Measurements from ENCODE around the gene FNIP2. TPM values are rescaled to one million over a fixed set of nuclear protein-coding genes. Genes with fewer than 3 reads are reported as not detected.
"Not testable (repeated sequence)": the region's sequence is repeated elsewhere in the genome, so short reads cannot be mapped to it uniquely, and the experiment has no call there.

The FNIP2 gene
- total RNA-seq, 1 donor from 2014 or later: 57.2 TPM

DNA sequence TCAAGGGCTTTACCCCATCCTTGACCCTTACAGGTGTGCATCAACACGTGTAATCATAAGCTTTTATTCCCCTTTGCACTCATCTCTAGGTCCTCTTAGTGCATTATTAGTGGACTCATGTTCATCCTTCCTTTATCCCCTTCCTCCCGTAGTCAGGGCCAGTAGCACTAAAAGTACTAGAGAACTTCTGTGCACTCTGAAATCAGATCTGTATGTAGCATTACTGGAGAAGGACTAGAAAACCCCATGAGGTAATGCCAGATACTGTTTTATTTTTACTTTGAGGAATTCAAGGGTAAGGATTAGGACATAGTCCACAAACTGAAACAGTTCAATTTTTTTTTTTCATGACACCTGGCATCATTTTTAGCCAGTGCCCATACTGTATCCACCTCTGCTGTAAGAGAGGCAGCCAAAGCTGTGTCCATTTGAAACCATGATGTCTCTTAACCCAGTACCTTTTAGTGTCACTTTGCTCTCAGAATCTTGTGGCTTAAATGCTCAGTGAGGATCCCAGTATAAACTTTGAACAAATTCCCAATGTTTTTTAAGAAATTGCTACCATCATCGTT, 134.7 kb downstream of the FNIP2 start:
- DNase-seq (ENCODE audit: low spot score): no peak

DNA sequence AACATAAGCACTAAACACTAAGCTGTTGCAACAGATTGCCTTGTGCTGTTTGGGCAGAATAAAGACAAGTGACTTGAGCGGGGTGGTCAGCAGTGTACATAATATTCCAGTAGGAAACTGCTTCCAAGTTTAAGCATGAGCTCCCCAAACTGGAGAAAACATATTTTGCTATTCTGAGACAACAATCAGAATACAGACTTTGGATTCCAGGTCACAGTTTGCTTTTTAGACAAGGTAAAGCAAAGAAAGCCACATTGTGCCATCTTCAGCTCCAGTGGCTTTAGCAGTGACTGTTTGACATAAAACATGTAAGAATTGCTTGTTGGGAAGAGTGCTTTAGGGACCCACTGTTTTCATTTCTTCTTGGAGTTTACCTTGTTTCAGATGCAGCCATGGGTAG, 136.0 kb downstream of the FNIP2 start:
- no peak for DNase-seq (ENCODE audit: low spot score)

DNA sequence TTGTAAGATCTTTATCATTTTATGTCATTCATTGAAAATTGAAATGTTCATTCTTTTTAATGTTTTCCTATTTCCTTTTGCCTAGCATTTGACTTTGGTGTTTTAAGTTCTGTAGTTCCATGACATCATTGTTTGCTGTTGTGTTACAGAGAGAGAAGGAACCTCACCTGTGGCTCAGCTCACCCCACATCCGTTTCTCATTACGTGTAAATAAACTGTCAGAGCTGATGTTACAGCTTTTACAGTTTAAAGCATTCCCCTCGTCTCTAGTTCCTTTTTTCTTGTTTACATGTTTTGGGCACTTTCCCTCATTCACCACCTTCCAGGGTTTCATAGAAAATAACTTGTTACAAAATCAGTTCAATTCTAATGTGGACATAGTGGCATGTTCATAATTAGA, 137.2 kb downstream of the FNIP2 start:
- no peak for DNase-seq (ENCODE audit: low spot score)

DNA sequence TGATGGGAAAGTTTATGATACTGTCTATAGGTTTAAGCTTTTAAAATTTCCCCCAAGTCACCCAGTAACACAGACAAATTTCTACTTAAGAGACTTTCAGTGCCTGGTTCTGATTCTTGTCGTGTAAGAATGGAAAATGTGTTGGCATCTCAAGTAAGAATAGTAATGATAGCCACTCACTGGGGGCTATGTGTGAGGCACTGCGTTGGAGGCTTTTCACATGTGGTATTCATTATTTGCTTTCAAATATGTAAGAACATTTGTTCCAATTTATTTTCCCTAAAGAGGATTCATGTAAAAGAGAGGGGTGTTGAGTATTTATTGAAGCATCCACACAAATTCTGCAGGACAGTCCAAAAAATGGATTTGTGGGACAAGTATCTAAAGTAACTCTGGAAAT, 143.6 kb downstream of the FNIP2 start:
- no peak for DNase-seq (ENCODE audit: low spot score)

DNA sequence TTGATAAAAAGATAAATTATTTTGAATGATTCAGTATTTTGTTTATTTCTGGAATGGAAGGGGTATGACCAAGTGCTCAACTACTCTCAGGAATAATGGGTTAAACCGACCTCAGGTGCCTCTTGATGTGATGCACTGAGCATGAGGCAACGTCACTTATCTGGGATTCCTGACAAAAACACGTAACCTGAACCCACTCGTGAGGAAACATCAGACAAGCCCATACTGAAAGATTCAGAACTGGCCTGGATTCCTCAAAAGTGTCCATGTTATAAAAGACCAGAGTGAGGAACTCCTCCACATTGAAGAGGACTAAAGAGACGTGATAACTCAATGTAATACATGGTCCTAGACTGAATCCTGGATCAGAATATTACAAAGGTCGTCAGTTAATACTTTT, 144.0 kb downstream of the FNIP2 start:
- no peak for DNase-seq (ENCODE audit: low spot score)

DNA sequence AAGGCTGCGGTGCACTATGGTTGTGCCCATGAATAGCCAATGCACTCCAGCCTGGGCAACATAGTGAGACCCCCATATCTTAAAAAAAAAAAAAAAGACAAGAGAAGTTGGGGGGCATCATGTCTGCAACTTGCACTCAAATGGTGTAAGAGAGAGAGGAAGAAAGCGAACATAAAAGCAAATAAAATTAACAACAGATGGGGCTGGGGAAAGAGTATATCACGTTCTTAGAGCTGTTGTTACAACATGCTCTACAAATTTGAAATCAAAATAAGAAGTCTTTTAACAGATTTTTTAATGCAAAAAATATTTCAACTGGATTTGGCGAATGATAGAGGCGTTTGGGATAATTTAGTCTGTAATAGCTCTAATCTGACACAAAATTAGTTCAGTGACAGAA, 144.9 kb downstream of the FNIP2 start:
- DNase-seq (ENCODE audit: low spot score): no peak

DNA sequence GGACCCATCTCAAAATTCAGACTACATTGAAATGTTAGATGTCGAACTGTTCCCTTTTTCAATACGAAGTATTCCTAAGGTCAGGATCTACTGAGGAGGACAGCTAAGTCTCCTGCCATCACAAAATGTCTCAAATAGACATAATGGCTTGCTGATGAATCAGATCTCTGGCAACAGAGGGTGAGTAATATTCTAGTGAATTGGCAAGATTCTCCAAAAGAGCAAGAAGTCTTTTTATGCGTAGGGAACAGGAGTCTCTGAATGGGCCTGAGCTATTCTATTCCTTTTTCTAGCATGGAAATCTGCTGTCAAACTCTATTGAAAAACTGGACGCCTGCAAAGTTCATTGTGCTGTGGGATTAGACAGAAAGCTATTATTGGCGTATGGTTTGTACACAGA, 145.4 kb downstream of the FNIP2 start:
- DNase-seq (ENCODE audit: low spot score): no peak

DNA sequence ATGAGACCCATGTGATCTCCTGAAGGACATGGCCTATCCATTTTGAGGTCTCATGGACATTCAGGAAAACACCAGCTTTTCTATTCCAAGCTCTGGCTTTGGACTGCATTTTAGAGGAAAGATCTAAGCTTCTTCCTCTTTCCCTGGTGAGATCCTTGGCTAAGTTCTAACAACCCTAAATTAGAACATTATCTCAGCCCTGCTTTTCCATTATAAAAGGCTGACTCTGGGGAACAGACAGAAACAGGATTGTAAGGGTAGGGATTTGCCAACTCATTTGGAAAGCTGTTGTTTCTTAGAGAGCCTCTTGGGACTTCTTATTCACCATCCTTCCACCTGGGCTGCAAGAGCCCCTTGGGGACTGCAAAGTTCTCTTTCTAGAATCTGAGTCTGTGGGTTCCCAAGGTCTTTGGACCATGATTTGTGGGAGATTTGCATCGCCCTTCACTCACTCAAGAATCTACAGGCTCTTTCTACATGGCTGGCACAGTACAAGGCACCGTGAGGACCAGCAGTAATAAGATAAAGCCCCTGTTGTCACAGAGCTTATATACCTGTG, 146.9 kb downstream of the FNIP2 start:
- no peak for DNase-seq (ENCODE audit: low spot score)

DNA sequence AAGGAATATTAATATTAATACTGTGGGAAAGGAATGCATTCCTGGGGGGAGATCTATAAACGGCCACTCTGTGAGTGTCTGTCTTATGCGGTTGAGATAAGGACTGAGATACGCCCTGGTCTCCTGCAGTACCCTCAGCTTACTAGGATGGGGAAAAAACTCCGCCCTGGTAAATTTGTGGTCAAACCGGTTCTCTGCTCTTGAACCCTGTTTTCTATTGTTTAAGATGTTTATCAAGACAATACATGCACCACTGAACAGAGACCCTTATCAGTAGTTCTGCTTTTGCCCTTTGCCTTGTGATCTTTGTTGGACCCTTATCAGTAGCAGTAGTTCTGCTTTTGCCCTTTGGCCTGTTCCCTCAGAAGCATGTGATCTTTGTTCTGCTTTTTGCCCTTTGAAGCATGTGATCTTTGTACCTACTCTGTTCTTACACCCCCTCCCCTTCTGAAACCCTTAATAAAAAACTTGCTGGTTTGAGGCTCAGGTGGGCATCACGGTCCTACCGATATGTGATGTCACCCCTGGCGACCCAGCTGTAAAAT, 151.7 kb downstream of the FNIP2 start:
- not testable (repeated sequence) for DNase-seq (ENCODE audit: low spot score)

DNA sequence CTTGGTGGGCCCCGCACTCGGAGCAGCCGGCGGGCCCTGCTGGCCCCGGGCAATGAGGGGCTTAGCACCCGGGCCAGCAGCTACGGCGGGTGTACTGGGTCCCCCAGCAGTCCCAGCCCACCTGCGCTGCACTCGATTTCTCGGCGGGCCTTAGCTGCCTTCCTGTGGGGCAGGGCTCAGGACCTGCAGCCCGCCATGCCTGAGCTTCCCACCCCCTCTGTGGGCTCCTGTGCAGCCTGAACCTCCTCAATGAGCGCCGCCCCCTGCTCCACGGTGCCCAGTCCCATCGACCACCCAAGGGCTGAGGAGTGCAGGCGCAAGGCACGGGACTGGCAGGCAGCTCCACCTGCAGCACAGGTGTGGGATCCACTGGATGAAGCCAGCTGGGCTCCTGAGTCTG, 158.9 kb downstream of the FNIP2 start:
- not testable (repeated sequence) for DNase-seq (ENCODE audit: low spot score)

DNA sequence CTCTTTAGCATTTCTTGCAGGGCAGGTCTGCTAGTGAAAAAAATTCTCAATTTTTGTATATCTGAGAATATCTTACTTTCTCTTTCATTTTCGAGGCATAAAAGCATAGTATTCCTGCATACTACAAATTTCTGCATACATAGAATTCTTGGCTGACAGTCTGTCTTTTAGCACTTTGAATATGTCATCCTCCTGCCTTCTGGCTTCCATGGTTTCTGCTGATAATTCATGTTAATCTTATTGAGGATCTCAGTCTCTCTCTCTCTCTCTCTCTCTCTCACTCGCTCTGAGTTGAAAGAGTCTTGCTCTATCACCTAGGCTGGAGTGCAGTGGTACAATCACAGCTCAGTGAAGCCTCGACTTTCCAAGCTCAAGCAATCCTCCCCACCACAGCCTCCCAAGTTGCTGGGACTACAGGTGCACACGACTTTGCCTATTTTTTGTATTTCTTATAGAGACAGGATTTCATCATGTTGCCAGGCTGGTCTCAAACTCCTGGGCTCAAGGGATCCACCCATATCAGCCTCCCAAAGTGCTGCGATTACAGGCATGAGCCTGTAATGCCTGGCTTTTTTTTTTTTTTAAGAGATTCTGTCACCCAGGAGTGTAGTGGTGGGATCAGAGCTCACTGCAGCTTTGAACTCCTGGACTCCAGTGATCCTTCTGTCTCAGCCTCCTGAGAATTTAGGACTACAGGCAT, 161.3 kb downstream of the FNIP2 start:
- no peak for DNase-seq (ENCODE audit: low spot score)

DNA sequence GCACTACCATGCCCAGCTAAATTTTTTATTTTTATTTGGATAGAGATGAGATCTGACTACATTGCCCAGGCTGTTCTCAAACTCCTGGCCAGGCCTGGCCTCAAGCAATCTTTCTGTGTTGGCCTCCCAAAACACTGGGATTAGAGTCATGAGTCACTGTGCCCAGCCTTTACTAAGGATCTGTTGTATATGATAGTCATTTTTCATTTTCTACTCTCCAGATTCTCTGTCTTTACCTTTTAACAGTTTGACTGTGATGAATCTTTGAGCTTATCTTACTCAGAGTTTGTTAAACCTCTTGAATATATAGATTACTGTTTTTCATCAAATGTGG, 161.8 kb downstream of the FNIP2 start:
- no peak for DNase-seq (ENCODE audit: low spot score)

DNA sequence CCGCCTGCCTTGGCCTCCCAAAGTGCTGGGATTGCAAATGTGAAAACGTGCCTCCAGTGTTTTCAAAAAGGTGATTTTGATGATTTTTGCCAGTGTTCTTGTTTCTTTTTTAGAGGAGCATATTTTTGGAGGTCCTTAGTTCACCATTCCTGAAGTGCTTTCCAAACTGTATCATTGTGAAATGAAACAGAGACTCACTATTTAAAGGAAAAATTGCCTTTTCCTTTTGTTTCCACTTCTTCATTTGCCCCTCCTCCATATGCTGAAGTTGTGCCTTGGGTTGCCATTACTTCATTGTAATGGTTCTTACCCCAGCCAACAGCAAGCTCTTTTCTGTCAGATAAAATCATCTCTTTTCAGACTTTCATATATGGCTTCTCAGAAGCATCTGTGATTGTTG, 164.4 kb downstream of the FNIP2 start:
- DNase-seq (ENCODE audit: low spot score): no peak

DNA sequence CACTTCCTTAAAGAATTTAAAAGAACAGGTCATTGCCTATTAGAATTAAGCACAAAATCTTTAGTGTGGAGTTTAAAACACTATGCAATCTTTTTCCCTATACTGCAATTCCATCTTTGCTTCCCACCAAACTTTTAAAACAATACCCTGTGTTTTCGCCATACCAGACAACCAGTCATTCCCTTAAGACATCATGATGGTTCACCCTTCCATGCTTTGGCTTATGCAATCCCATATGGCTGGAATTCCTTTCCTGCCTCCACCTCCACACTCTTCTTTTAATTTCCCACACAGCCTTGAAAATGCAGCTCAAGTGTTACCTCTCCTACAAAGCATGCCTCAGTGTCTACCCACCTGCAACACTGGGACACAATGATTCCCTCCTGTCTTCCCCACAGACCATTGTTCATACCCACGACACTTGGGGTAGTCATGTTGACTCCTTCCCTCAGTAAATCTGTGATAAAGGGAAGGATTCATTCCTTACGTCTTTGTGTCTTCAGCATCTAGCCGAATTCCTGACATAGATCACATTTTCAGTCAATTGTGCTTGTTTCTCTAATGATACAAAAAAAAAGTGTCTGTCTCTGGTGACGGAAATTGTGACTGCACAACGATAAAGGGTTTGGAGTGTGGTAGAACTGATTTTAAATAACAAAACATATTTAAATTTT, 166.3 kb downstream of the FNIP2 start:
- no peak for DNase-seq (ENCODE audit: low spot score)

DNA sequence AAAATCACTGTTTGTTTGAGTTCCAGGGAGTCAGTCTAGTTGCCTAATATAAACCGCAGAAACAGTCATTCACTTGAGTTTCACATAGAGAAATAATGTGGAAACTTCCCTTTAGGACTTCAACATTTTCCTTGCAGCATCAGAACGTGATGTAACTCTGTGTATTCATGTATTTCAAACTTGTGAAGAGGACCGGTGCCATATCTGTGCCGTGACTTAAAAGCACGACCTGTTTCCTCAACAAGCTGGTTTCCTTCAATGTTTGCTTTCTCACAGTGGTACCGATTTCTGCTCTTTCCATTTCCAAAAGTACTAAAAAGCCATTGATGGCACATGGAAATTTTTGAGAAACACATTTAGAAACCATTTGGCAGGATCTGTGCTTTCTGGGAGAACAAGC, 167.4 kb downstream of the FNIP2 start:
- no peak for DNase-seq (ENCODE audit: low spot score)

DNA sequence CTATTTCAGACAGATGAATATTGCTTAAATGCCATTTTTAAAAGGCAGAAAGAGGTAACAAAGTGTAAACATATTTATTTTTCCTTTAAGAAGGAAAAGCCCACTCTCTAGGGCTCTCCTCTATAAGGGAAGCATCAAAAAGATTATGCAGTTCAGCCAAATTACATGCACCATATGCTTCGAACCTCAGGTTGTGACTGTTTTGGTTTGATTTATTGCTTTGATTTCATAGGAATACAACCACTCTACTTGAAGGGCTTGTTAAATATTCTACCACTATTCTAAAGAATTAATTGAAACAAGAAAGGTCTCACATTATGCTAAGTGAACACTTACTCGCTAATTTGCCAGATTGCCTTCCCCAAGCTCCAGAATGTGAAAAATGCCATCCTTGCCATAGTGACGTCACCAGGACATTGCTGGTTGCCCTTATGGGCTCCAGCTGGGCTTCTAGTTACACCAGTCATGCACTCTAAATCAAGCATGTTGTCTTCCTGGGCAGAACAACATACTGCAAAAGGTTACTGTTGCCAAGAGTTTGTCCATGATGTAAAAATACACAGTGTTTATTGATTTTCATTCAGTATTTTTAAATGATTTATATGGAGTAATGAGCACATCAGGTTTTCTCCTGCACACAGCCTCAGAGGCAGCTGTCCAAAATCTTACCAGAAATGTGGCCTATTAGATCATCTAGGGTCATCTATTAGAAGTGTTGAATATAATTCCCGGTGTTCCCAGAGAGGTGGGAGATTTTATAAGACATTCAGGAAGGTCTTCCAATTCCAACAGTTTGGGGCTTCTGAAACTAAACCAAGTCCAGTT, 169.6 kb downstream of the FNIP2 start:
- DNase-seq (ENCODE audit: low spot score): no peak

DNA sequence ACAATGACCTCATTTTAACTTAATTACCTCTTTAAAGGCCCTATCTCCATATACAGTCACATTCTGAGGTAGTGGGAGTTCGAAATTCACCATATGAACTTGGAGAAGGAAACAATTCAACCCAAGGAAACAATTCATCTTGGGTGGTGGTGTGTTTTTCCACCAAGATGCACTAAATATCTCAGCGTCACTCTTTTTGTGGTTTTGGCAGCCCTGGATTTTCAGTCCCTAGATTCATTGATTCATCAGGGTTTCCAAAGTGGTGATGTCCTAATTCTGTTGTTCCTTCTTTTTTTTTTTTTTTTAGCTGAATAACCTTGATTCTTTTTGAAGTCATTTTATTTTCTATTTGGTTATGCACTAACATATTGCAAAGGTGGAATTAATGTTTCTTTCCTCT, 171.4 kb downstream of the FNIP2 start:
- DNase-seq (ENCODE audit: low spot score): no peak

DNA sequence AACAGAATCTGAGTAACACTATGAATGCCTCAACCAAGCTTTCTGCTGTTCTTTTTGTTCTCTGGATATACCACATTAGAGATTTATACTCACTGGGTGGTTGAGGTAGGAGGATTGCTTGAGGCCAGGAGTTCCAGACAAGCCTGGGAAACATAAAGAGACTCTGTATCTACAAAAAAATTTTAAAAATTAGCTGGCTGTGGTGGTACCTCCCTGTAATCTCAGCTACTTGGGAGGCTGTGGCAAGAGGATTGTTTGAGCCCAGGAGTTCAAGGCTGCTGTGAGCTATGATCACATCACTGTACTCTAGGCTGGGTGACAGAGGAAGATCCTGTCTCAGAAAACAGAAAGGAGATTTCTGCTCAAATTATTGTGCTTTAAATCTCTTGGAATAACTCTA, 172.5 kb downstream of the FNIP2 start:
- no peak for DNase-seq (ENCODE audit: low spot score)

DNA sequence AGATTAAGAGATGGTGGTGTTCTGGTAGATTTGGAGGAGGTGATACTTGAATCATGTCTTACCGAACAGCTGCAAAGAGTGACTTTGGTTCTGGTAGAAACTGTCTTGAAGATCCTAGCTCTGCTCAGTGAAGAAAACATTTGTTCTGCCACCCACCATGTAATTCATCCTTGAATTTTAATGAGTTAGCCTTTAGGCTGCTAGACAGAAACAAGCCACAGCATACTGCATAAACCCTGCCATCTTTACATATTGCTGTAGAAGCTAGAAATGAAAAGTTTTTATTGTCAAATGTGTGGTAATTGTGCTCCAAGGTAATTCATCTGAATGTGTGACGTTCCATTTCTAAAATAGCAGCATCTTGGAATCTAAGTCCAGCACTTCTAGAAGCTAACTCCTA, 173.1 kb downstream of the FNIP2 start:
- DNase-seq (ENCODE audit: low spot score): no peak

DNA sequence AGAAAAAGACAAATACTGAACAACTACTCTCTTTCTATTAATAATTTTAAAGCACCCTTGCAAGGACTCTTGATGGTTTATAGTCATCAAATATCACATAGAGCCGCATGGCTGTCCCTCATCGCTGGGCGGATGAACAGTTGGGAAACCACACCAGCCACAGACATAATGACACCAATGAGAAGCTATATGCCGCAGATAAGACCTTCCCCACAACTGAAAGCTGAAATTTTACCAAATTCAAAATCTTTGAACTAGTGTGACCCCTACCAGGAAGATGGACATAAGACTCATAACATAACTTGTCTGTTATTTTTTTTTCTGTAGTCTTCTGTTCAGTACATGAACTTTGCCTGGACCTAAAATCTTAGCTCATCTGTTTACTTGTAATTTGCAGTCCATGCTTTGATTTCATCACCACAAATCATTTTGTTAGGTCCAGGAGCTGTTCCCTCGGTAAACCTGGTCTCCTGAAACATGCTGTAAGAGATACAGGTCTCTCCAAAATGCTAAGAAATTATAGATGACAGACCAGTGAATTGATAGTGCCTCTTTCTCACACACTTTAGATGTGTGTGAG, 176.8 kb downstream of the FNIP2 start:
- DNase-seq (ENCODE audit: low spot score): no peak

DNA sequence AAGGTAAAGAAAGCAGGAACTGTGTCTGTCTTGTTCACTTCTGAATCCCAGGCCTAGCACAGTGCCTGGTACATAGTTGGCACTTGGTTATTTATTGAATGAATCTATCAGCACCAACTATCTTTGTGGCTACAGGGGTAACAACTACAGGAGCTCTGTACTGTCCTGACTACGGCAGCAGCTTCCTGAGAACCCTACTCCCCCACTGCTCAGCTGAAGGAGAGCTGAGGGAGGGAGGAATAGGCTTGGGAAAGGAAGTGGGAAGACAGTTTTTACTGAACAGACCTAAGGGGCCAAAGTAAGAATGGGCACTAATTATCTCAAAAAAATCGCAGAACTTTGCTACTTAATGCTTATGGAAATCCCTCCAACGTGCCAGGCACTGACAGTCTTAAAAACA, 178.0 kb downstream of the FNIP2 start:
- DNase-seq (ENCODE audit: low spot score): no peak

All from mesenteric fat pad (tissue), 1 donor.